OCI-LY3 (cell line): Measurements from ENCODE around the gene MAP3K10.

Experiments
- EZH2phosphoT487 ChIP-seq: fragments of 200-600 bp; shearing (Covaris generic); IDR thresholded peaks from 2 replicates; pipeline ENCODE4 v1.6.1; 2018; ENCODE audit warnings: antibody characterized with exemption, mixed run types, low read depth
- TF ChIP-seq, protein P1 (sequence below): fragments of 200-600, 300-600 bp; sonication (generic); IDR thresholded peaks from 2 replicates; pipeline ENCODE4 v1.5.1; 2014; ENCODE audit warnings: antibody characterized with exemption, low read length, low read depth

DNA sequence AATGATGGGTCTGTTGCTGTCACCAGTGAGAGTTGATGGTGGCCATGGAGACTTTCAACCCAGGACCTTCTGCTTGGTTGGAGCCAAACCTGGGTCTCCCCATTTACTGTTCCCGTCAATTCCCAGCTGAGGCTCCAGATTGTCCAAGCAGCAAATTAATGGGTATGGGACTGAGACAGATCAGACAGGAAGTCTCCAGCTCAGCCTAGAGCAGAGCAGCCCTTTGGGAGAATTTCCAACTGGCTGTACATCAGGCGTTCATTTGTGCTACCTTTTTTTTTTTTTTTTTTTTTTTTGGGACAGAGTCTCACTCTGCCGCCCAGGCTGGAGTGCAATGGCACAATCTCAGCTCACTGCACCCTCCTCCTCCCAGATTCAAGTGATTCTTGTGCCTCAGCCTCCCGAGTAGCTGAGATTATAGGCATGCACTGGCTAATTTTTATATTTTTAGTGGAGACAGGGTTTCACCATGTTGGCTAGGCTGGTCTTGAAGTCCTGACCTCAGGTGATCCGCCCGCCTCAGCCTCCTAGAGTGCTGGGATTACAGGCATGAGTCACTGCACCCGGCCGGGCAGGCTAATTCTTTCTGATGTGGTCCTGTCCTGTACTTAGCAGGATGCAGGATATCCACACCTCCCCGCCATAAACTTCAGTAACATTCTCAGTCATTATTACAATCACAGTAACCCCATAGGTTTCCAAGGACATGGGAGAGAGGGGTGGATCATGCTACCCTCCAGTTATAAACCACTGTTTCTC, 9.3 kb downstream of the MAP3K10 start:
- TF ChIP-seq, protein P1, sequence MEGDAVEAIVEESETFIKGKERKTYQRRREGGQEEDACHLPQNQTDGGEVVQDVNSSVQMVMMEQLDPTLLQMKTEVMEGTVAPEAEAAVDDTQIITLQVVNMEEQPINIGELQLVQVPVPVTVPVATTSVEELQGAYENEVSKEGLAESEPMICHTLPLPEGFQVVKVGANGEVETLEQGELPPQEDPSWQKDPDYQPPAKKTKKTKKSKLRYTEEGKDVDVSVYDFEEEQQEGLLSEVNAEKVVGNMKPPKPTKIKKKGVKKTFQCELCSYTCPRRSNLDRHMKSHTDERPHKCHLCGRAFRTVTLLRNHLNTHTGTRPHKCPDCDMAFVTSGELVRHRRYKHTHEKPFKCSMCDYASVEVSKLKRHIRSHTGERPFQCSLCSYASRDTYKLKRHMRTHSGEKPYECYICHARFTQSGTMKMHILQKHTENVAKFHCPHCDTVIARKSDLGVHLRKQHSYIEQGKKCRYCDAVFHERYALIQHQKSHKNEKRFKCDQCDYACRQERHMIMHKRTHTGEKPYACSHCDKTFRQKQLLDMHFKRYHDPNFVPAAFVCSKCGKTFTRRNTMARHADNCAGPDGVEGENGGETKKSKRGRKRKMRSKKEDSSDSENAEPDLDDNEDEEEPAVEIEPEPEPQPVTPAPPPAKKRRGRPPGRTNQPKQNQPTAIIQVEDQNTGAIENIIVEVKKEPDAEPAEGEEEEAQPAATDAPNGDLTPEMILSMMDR, result no peak
- TF ChIP-seq EZH2phosphoT487, result no peak
